Measurements from ENCODE around the gene HLA-DPB1.

DNA sequence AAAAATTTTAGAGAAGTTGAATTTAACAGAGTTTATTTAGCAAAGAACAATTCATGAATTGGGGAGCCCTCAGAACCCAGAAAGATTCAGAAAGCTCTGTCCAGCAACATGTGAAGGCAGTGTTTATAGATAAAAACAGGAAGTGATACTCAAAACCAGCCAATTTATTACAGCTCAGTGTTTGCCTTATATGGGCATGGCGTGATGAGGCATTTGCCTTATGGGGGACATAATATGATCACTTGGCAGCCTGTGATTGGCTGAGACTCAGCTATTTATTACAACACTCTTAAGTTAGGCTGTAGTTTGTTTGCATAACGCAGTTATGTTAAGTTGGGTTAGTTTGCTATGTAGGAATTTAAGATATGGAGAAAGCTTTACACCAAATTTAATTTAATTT lies 13.8 kb upstream of the HLA-DPB1 start:
- TF ChIP-seq, protein P1, sequence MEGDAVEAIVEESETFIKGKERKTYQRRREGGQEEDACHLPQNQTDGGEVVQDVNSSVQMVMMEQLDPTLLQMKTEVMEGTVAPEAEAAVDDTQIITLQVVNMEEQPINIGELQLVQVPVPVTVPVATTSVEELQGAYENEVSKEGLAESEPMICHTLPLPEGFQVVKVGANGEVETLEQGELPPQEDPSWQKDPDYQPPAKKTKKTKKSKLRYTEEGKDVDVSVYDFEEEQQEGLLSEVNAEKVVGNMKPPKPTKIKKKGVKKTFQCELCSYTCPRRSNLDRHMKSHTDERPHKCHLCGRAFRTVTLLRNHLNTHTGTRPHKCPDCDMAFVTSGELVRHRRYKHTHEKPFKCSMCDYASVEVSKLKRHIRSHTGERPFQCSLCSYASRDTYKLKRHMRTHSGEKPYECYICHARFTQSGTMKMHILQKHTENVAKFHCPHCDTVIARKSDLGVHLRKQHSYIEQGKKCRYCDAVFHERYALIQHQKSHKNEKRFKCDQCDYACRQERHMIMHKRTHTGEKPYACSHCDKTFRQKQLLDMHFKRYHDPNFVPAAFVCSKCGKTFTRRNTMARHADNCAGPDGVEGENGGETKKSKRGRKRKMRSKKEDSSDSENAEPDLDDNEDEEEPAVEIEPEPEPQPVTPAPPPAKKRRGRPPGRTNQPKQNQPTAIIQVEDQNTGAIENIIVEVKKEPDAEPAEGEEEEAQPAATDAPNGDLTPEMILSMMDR (IDR thresholded peaks at IDR 0.05), result no peak
- TF ChIP-seq POLR2A (IDR thresholded peaks at IDR 0.05) (no peak), POLR2AphosphoS5 (IDR thresholded peaks at IDR 0.05) (no peak)
